CD4-positive, alpha-beta T cell (primary cell): ENCODE data around the gene MCCC2. TPM values are rescaled to one million over a fixed set of nuclear protein-coding genes. Genes with fewer than 3 reads are reported as not detected.

Experiments used
- ATAC-seq: fragments of 200-7000 bp; cut with Tn5 transposase; one replicate; pipeline ENCODE4 v1.10.0; 2022; ENCODE audit warnings: mild to moderate bottlenecking; ENCODE audit not compliant: poor library complexity
- CTCF ChIA-PET: fragments of 350-600 bp; sonication (Branson Sonifier 250); formaldehyde crosslinking; loops from one replicate; lab custom pipeline; 2021; ENCODE audit warnings: antibody characterized with exemption, inconsistent platforms; lab: Charles Lee
- POLR2A ChIA-PET: fragments of 350-600 bp; sonication (Branson Sonifier 250); formaldehyde crosslinking; loops from one replicate; lab custom pipeline; 2021; ENCODE audit warnings: antibody characterized with exemption, inconsistent platforms; lab: Charles Lee
- DNase-seq, 14 experiments: peaks; one replicate each; pipeline ENCODE4 v3.0.0-alpha.2; 2013 to 2020; ENCODE audit warnings: mixed read lengths in 2 of 14
- H3K27ac ChIP-seq, 2 donors: one replicate each; pipeline versions ENCODE4 v1.5.1 to v1.7.0; 2013; ENCODE audit warnings: low read length in 2 of 2, low read depth in 1 of 2, mild to moderate bottlenecking in 1 of 2
- H3K27me3 ChIP-seq, 2 experiments: 1 replicate in 1 of 2; 2 replicates in 1 of 2; pipeline versions ENCODE4 v1.6.1 to v1.7.0; 2013; ENCODE audit warnings: low read length in 2 of 2, control low read depth in 1 of 2, mild to moderate bottlenecking in 1 of 2, moderate library complexity in 1 of 2; ENCODE audit not compliant: insufficient read depth in 2 of 2, control insufficient read depth in 1 of 2
- H3K36me3 ChIP-seq: one replicate; pipeline ENCODE4 v1.6.1; 2013; ENCODE audit warnings: low read length, control low read depth; ENCODE audit not compliant: insufficient read depth
- H3K4me1 ChIP-seq: one replicate; pipeline ENCODE4 v1.6.1; 2013; ENCODE audit warnings: low read length, control low read depth; ENCODE audit not compliant: insufficient read depth
- H3K4me3 ChIP-seq: one replicate; pipeline ENCODE4 v1.5.1; 2013; ENCODE audit warnings: mild to moderate bottlenecking, low read length, moderate library complexity
- H3K9me3 ChIP-seq, 2 experiments: 1 replicate in 1 of 2; 2 replicates in 1 of 2; pipeline versions ENCODE4 v1.6.1 to v1.7.0; 2013; ENCODE audit warnings: low read length in 2 of 2, mild to moderate bottlenecking in 2 of 2, control low read depth in 1 of 2, moderate library complexity in 1 of 2; ENCODE audit not compliant: control insufficient read depth in 1 of 2, insufficient read depth in 1 of 2
- H3K27ac Mint-ChIP-seq: one replicate; pipeline ENCODE4 v1.8.0; 2020; ENCODE audit warnings: mixed read lengths
- H3K27me3 Mint-ChIP-seq: one replicate; pipeline ENCODE4 v1.8.0; 2021; ENCODE audit warnings: mixed read lengths
- H3K36me3 Mint-ChIP-seq: one replicate; pipeline ENCODE4 v1.8.0; 2021; ENCODE audit warnings: low read depth, mixed read lengths
- H3K4me1 Mint-ChIP-seq: one replicate; pipeline ENCODE4 v1.8.0; 2021; ENCODE audit warnings: low read depth, mixed read lengths
- H3K4me3 Mint-ChIP-seq: one replicate; pipeline ENCODE4 v1.8.0; 2020; ENCODE audit warnings: mild to moderate bottlenecking, mixed read lengths
- H3K9me3 Mint-ChIP-seq: one replicate; pipeline ENCODE4 v1.8.0; 2020; ENCODE audit warnings: mixed read lengths
- CTCF ChIP-seq: fragments of 200-600 bp; IDR thresholded peaks from one replicate; pipeline ENCODE4 v1.8.0; 2022; ENCODE audit warnings: antibody characterized with exemption, mild to moderate bottlenecking
- intact Hi-C, 2 experiments: fragments of 100-400 bp; cut with DNase I in 1 of 2; cut with micrococcal nuclease in 1 of 2; formaldehyde crosslinking; loops; one replicate each; pipeline versions ENCODE4 v1.15.1 to v1.9.0; 2023 to 2025; cut with DNase I, micrococcal nuclease
- total RNA-seq, 174 experiments: library from RNA in 2 of 174; stranded (reverse) in 2 of 174; gene quantifications; one replicate each; pipeline ENCODE4 v1.2.3 and lab custom pipeline; 2021 to 2026

Gene MCCC2
- total RNA-seq, 2 experiments from 2014 or later, result 16.3 to 18.7 TPM

- no peaks in the 10 kb centered on the region for H3K4me1 Mint-ChIP-seq
- no peak overlapping the region for H3K27ac Mint-ChIP-seq
- intact Hi-C loops, result no loop called here
- Histone ChIP-seq H3K4me1 (no peaks in the 10 kb centered on the region), H3K36me3 (no peaks in the 10 kb centered on the region), H3K27ac (no peak overlapping the region), H3K9me3 (peaks cover 0 to 5% of the 10 kb centered on the region in 2 experiments), H3K4me3 (no peak overlapping the region), H3K27me3 (peaks cover 7 to 15% of the 10 kb centered on the region in 2 experiments)
- H3K36me3 Mint-ChIP-seq, result no peaks in the 10 kb centered on the region
- ATAC-seq (no peak), DNase-seq (no peak)
- no peak overlapping the region for H3K4me3 Mint-ChIP-seq
- TF ChIP-seq CTCF, result no peak
- H3K9me3 Mint-ChIP-seq, result peaks cover 11% of the 10 kb centered on the region
- ChIA-PET POLR2A (no interaction called here), CTCF (no interaction called here)
- H3K27me3 Mint-ChIP-seq, result peaks cover 76% of the 10 kb centered on the region
These were observed 94.2 kb downstream of the MCCC2 start for GRCh38 chr5:71681296-71681695.

GRCh38 chr5:71684309-71684708 is 97.2 kb downstream of the MCCC2 start:
- Mint-ChIP-seq H3K27ac (no peak overlapping the region), H3K4me3 (no peak overlapping the region), H3K27me3 (peaks cover 71% of the 10 kb centered on the region), H3K36me3 (no peaks in the 10 kb centered on the region), H3K9me3 (peaks cover 11% of the 10 kb centered on the region), H3K4me1 (no peaks in the 10 kb centered on the region)
- no peaks in the 10 kb centered on the region for H3K4me1 ChIP-seq
- ATAC-seq, result no peak
- ChIA-PET CTCF (no interaction called here), POLR2A (no interaction called here)
- H3K9me3 ChIP-seq, result peaks cover 0 to 5% of the 10 kb centered on the region in 2 experiments
- no peak overlapping the region for H3K4me3 ChIP-seq
- DNase-seq, result no peak
- intact Hi-C loops, result no loop called here
- H3K27ac ChIP-seq, result no peak overlapping the region
- H3K36me3 ChIP-seq, result no peaks in the 10 kb centered on the region
- peaks cover 7 to 15% of the 10 kb centered on the region in 2 experiments for H3K27me3 ChIP-seq
- no peak for TF ChIP-seq CTCF

DNA sequence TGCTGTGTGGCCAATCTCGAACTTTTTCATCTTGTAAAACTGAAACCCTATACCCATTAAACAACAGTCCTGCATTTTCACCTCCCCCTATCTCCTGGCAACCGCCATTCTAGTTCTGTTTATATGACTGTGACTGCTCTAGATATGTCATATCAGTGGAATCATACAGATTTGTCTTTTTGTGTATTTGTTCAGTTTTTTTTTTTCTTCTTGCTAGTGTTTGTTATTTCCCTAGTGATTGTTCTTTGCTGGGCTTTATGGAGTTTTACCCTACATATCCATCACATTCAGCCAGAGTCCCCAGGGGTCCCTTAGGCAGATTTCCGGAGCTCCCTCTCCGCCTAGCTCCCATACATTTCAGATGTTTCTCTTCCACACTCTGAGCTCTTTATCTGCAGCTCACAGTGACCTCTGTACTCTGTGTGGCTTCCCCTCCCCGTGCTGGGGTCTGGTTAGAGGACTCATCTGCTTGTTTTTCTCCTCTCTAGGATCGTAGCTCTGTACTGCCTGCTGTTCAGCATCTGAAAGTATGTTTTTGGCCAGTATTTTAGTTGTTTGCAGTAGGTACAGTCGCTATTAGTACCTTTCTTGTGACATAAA is 106.8 kb downstream of the MCCC2 start:
- peaks cover 5% of the 10 kb centered on the region for H3K4me1 ChIP-seq
- Mint-ChIP-seq H3K27me3 (peaks cover 26% of the 10 kb centered on the region), H3K36me3 (no peaks in the 10 kb centered on the region), H3K9me3 (no peaks in the 10 kb centered on the region), H3K4me3 (no peak overlapping the region), H3K27ac (no peak overlapping the region), H3K4me1 (peaks cover 6% of the 10 kb centered on the region)
- peaks cover 0 to 7% of the 10 kb centered on the region in 2 experiments for H3K27me3 ChIP-seq
- no peak for DNase-seq
- intact Hi-C loops, result no loop called here
- H3K9me3 ChIP-seq, result peaks cover 0 to 13% of the 10 kb centered on the region in 2 experiments
- ATAC-seq, result no peak
- ChIA-PET CTCF (no interaction called here), POLR2A (no interaction called here)
- no peak for TF ChIP-seq CTCF
- H3K27ac ChIP-seq, result no peak overlapping the region
- no peaks in the 10 kb centered on the region for H3K36me3 ChIP-seq
- no peak overlapping the region for H3K4me3 ChIP-seq
